Astrocyte (in vitro differentiated cells and primary cell): ENCODE results near the gene MRTFA. TPM values are rescaled to one million over a fixed set of nuclear protein-coding genes. Genes with fewer than 3 reads are reported as not detected.

Experiments
- DNase-seq: peaks from one replicate; pipeline ENCODE4 v3.0.0-alpha.2; 2010; ENCODE audit warnings: low read depth
- FAIRE-seq: peaks from 2 replicates; lab custom pipeline; 2011; peaks lifted over from hg19 to GRCh38; lab: Jason Lieb, UNC
- H2AFZ ChIP-seq: 2 replicates; pipeline ENCODE4 v1.6.0; 2012; ENCODE audit warnings: low read depth, low read length, inconsistent platforms
- H3K27ac ChIP-seq: 2 replicates; pipeline ENCODE4 v1.5.1; 2011; ENCODE audit warnings: low read depth, low read length, inconsistent platforms
- H3K27me3 ChIP-seq: 2 replicates; pipeline ENCODE4 v1.6.0; 2011; ENCODE audit warnings: low read length, inconsistent platforms; ENCODE audit not compliant: insufficient read depth
- H3K36me3 ChIP-seq: 2 replicates; pipeline ENCODE4 v1.5.1; 2011; ENCODE audit warnings: low read length, inconsistent platforms; ENCODE audit not compliant: insufficient read depth
- H3K4me1 ChIP-seq: 2 replicates; pipeline ENCODE4 v1.5.1; 2011; ENCODE audit warnings: low read length, inconsistent platforms; ENCODE audit not compliant: insufficient read depth
- H3K4me2 ChIP-seq: 2 replicates; pipeline ENCODE4 v1.6.0; 2012; ENCODE audit warnings: low read length, inconsistent platforms
- H3K4me3 ChIP-seq: 2 replicates; pipeline ENCODE4 v1.5.1; 2011; ENCODE audit warnings: low read depth, mild to moderate bottlenecking, low read length, inconsistent platforms; ENCODE audit not compliant: insufficient read depth
- H3K79me2 ChIP-seq: 2 replicates; pipeline ENCODE4 v1.6.0; 2012; ENCODE audit warnings: mild to moderate bottlenecking, low read length, inconsistent platforms; ENCODE audit not compliant: insufficient read depth
- H3K9ac ChIP-seq: 2 replicates; pipeline ENCODE4 v1.6.0; 2012; ENCODE audit warnings: mild to moderate bottlenecking, low read length, inconsistent platforms
- H3K9me3 ChIP-seq: 2 replicates; pipeline ENCODE4 v1.5.1; 2012; ENCODE audit warnings: low read depth, mild to moderate bottlenecking, low read length, inconsistent platforms; ENCODE audit not compliant: insufficient read depth
- H4K20me1 ChIP-seq: 2 replicates; pipeline ENCODE4 v1.6.0; 2012; ENCODE audit warnings: low read length, inconsistent platforms; ENCODE audit not compliant: insufficient read depth
- H3K27ac Mint-ChIP-seq: one replicate; pipeline ENCODE4 v1.8.0; 2021; ENCODE audit warnings: mild to moderate bottlenecking, mixed read lengths; ENCODE audit not compliant: unreplicated experiment
- H3K27me3 Mint-ChIP-seq: one replicate; pipeline ENCODE4 v1.8.0; 2021; ENCODE audit warnings: low read depth, mixed read lengths; ENCODE audit not compliant: unreplicated experiment
- H3K36me3 Mint-ChIP-seq: one replicate; pipeline ENCODE4 v1.8.0; 2021; ENCODE audit warnings: low read depth, mixed read lengths; ENCODE audit not compliant: unreplicated experiment
- H3K4me1 Mint-ChIP-seq: one replicate; pipeline ENCODE4 v1.8.0; 2021; ENCODE audit warnings: low read depth, mixed read lengths; ENCODE audit not compliant: unreplicated experiment
- H3K4me3 Mint-ChIP-seq: one replicate; pipeline ENCODE4 v1.8.0; 2021; ENCODE audit warnings: mild to moderate bottlenecking, moderate library complexity, mixed read lengths; ENCODE audit not compliant: unreplicated experiment
- H3K9me3 Mint-ChIP-seq: one replicate; pipeline ENCODE4 v1.8.0; 2021; ENCODE audit warnings: mild to moderate bottlenecking, mixed read lengths; ENCODE audit not compliant: unreplicated experiment
- CTCF ChIP-seq: IDR thresholded peaks from 2 replicates; pipeline ENCODE4 v1.5.1; 2011; ENCODE audit warnings: low read depth, mild to moderate bottlenecking, inconsistent platforms, low read length, moderate library complexity; ENCODE audit not compliant: insufficient read depth
- EZH2 ChIP-seq: IDR thresholded peaks from 2 replicates; pipeline ENCODE4 v1.6.1; 2012; ENCODE audit warnings: mild to moderate bottlenecking, low read length, inconsistent platforms; ENCODE audit not compliant: insufficient read depth
- total RNA-seq: library from RNA; stranded (reverse); gene quantifications from 2 replicates; pipeline ENCODE4 v1.2.1, GENCODE V29; 2021

Gene MRTFA
- total RNA-seq, 1 donor from 2014 or later = 74.3 TPM

GRCh38 chr22:40507491-40507890 lies 129.0 kb downstream of the MRTFA start:
- H3K27me3 Mint-ChIP-seq = no peaks in the 10 kb centered on the region
- H3K36me3 Mint-ChIP-seq = peaks cover 4% of the 10 kb centered on the region
- TF ChIP-seq CTCF (no peak), EZH2 (no peak)
- Histone ChIP-seq H2AFZ (no peak overlapping the region), H3K4me1 (peaks cover 45% of the 10 kb centered on the region), H3K4me3 (no peak overlapping the region), H3K36me3 (no peaks in the 10 kb centered on the region), H3K4me2 (no peak overlapping the region), H3K9me3 (no peaks in the 10 kb centered on the region), H3K9ac (no peak overlapping the region), H3K79me2 (peaks cover 91% of the 10 kb centered on the region), H3K27me3 (no peaks in the 10 kb centered on the region), H4K20me1 (no peaks in the 10 kb centered on the region), H3K27ac (peak overlapping the region; percentile 94)
- peaks cover 52% of the 10 kb centered on the region for H3K4me1 Mint-ChIP-seq
- peak overlapping the region; percentile 26 for H3K27ac Mint-ChIP-seq
- DNase-seq (no peak), FAIRE-seq (no peak)
- H3K9me3 Mint-ChIP-seq = peaks cover 4% of the 10 kb centered on the region
- H3K4me3 Mint-ChIP-seq = no peak overlapping the region

- Histone ChIP-seq H3K9ac (no peak overlapping the region), H3K4me2 (no peak overlapping the region), H3K9me3 (no peaks in the 10 kb centered on the region), H3K36me3 (no peaks in the 10 kb centered on the region), H4K20me1 (no peaks in the 10 kb centered on the region), H3K4me1 (peaks cover 39% of the 10 kb centered on the region), H3K79me2 (peaks cover 88% of the 10 kb centered on the region), H3K27ac (no peak overlapping the region), H3K4me3 (no peak overlapping the region), H3K27me3 (no peaks in the 10 kb centered on the region), H2AFZ (no peak overlapping the region)
- Mint-ChIP-seq H3K27me3 (no peaks in the 10 kb centered on the region), H3K9me3 (peaks cover 4% of the 10 kb centered on the region), H3K4me3 (no peak overlapping the region), H3K4me1 (peaks cover 45% of the 10 kb centered on the region), H3K36me3 (peaks cover 4% of the 10 kb centered on the region), H3K27ac (no peak overlapping the region)
- TF ChIP-seq CTCF (no peak), EZH2 (no peak)
- FAIRE-seq (no peak), DNase-seq (no peak)
These were observed 129.8 kb downstream of the MRTFA start for GRCh38 chr22:40506762-40507161.
